ENCODE measurements around the gene AGAP1. TPM values are rescaled to one million over a fixed set of nuclear protein-coding genes. Genes with fewer than 3 reads are reported as not detected.
A peak's percentile ranks its signal among the peaks of the same experiment; 100 is the strongest.

Gene AGAP1
- total RNA-seq, 1 donor from 2014 or later, result 10.5 TPM

DNA sequence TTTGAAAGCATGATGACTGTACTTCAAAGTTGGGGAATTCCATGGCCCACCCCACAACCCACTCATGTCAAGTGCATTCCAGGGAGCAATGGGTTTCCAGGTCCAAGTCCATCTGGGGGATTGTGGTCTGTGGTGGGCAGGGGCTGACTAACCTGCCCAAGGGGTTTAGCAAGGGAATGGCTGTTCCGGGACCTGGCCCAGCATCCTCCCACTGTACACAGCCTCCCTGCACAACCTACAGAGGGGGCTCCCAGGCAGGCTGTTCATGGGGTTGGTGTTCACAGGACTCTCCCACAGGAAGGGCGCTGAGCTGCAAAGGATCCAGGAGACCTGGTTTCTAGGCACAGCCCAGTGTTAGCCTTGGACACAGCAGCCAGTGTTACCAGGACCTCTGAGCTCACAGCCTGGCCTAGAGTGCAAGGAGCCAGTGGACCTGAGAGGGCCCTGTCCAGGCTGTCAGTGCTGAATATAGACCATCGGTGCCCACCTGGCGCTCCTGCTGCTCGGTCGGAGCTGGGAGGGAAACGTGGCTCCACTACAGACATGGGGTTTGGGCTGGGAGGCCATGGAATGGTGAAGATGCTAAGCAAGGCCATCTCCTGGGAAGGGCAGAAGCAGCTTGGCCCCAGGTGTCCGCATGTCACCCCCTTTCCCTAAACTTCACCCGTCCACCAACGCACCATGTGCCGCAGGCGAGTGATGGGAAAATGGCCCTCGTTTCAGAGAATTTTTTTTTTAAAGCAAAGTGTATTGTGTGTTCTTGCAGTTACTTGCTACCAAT lies 357.1 kb downstream of the AGAP1 start:
- ATAC-seq, result no peak
- DNase-seq (ENCODE audit: low spot score), result no peak

DNA sequence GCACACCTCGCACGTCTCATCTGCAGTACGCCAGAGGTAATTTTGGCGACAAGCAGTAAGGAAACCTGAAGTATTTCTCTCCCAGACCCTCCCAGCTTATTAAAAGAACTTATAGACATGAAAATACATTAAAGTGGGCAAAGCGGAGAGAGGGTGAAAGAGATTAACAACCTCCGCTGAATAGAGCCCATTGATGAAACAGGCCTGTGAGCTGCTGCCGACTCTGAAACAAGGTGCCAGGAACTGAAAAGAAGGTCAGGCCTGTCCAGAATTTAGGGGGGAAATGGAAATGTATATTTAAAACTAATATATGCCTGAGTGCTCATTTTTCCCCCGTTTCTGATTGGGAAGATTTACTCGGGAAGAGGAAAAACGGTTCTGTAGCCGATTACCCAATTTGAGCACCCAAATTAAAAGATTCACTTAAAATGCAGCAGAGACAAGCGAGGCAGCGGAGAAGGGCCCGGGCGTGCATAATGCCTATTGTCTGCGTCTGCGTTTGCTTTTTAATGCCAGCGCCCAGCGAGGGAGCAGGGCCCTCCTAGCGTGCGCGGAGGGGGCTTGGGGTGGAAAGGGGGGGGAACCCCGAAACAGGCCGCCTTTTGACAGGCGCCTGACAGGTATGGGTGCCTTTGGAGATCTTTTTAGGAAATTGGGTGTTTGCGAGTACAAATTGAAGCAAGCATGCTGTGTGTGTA lies 358.1 kb downstream of the AGAP1 start:
- DNase-seq (ENCODE audit: low spot score) (peak; percentile 12), ATAC-seq (no peak)

DNA sequence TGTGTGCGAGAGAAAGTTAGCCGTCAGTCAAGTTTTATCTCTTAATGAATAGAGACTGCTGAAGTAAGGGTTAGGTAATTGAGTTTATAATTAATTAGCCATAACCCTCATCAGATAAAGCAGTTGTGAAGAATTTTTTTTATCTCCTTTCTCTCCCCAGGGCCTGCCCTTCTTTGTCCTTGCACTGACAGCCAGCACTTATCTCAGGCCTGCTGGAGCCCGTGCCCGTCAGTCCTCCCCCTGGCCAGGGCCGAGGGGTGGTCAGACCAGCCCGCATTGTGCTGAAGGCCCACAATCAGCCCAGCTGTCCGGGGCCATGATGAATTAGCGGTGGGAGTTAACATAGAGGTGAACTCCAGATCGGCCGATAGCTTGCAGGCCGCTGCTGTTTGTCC lies 358.7 kb downstream of the AGAP1 start:
- DNase-seq (ENCODE audit: low spot score), result peak; percentile 31
- no peak for ATAC-seq

DNA sequence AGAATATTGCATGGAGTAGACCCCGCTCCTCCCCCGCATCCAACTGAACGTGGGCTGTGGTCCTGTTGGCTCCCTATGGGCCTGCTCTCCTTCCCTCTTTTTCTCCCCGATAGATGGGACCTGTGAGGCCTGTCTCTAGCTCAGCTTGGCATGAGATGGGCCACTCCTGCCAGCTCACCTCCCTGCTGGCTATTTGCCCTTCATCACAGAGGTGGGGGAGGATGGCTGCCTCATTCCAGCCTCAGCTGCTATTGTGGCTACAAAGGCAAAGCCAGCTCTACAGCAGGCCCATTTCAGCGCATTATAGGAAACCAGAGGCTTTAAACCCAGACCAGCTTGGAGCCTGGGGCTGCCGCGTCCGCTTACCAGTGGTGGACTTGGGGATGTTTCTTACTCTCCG lies 360.4 kb downstream of the AGAP1 start:
- peak; percentile 39 for DNase-seq (ENCODE audit: low spot score)
- ATAC-seq, result peak; percentile 59

DNA sequence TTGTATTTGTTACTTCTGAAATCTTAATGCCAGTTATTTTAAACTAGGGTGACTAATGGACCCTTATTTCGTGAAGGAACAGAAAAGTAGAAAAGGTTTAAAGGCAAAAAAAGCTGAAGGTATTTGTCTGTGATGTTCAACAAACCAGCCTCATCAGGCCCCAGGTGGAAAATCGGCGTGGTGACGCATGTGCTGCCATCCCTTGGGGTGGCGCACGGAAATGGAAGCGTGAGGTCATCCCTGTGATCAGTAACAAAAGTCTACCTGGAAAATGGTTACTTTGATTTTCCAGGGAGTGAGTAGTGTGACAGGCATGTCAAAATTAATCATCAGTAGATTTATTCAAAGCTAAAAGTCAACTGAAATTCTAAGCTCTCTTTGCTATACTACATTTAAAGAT lies 361.2 kb downstream of the AGAP1 start:
- ATAC-seq (no peak), DNase-seq (ENCODE audit: low spot score) (no peak)

DNA sequence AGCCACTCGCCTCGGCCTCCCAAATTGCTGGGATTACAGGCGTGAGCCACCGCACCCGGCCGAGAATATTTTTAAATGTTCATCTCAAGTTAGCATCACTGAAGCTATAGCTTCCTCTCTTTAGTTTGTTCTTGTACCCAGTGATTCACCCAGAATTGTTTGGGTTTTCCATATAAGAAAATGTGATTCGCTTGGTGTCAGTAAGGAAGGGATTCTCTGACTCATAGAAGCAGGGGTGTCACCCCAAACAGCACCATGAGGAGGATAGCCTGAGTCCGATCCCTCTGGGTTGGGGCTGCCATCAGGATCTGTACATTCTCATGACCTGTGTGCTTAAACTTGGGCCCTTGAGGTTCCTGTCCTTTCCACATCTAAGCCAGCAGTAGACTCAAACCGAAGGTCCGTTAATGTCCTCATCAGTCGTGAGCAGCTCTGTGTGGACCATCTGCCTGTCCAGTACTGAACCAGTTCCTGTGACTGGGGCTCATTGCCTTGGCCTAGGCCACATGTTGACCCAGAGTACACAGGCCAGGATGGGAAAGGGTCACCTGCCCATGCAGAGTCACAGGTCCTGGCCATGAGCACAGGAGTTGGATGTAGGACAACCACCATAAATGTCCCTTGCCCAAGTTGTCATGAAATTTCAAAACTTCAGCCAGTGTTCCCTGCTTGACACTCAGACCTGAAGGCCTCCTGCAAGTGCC lies 362.5 kb downstream of the AGAP1 start:
- no peak for ATAC-seq
- no peak for DNase-seq (ENCODE audit: low spot score)

DNA sequence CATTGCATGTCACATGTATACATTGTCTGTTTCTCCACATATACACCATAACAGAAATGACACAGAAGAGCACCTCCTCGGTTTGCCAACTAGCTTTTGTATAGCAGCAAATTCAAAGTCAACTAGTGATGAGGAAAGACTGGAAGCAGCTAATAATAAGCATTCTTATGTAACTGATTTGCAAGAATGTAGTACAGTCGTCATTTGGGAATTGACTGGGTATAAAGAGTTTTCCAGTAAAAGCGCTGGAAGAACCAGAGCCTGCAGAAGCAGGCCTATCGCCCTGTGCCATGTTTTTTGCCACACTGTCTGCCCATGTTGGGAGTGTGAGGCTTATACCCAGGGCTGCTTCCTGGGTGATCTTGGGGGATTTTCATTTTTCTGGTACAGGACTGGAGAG lies 363.8 kb downstream of the AGAP1 start:
- ATAC-seq, result no peak
- DNase-seq (ENCODE audit: low spot score), result no peak

DNA sequence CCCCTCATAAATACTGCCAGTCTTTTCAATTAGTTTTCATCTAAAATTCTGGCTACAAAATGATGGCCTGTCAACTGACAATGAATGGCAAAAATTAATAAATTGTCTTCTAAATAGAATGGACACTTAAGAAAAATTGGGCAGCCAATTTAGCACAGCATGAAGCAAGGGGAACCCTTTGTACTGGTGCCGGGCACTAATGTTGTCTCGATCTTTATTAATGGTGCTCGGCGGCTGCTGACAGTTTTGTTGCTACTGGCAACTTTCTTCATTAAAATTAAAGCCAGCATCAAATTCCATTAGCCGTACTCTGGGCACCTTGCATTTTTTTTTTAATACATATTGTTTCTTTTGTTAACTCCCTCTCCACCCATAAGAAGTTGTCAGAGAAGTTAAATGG lies 365.0 kb downstream of the AGAP1 start:
- DNase-seq (ENCODE audit: low spot score) (no peak), ATAC-seq (no peak)

DNA sequence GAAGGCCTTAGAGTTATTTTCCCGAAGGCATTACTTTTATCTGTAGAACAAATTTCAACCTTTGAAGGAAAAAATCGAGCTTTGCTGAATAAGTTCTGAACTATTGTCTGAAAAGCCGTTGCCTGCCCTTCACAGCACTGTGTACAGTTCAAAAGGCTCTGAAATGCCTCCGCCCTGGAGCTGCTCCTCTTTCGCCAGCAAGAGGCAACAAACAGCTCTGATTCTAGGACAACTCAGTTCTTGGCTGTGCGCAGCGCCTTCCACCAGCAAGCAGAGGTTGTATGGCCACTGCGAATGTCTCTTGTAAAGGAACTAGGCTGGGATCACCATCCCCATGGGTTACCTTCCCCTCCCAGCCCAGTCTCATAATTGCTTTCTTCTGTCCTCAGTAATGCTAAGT lies 365.8 kb downstream of the AGAP1 start:
- DNase-seq (ENCODE audit: low spot score) (no peak), ATAC-seq (no peak)

DNA sequence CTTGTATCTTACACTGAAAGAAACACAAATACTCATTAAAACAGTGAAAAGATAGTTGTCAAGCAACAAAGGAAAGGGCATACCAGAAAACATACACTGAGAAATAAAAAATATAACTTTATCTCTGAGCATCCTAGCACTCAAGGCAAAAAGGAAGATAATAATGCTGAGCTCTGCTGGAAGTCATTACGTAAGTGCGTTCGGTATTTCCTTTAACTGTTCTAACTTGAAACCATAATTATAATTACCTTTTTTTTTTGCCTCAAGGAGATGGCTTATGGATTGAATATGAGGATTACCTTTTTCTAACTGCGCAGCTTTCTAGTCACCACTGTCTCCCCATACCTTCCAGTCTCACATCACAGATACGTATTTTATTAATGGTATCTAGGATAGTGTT lies 366.3 kb downstream of the AGAP1 start:
- ATAC-seq (no peak), DNase-seq (ENCODE audit: low spot score) (no peak)

DNA sequence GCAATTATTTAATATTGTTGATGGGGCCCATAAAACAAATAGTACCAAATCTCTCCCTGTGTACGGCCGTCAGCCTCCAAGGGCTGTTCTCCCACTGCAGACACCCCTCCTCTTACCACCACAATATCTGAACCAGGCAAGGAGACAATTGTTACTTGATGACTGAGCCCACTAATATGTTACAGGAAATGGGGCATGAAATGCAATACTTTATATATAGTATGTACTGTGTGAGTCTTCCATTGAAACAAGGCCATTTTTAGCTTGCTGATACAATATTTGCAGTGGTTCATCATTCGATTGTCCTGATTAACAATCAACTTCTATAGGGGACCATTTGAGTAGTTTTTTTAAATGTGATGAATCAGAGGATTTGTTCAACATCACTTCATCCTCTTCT lies 367.0 kb downstream of the AGAP1 start:
- ATAC-seq (no peak), DNase-seq (ENCODE audit: low spot score) (no peak)

DNA sequence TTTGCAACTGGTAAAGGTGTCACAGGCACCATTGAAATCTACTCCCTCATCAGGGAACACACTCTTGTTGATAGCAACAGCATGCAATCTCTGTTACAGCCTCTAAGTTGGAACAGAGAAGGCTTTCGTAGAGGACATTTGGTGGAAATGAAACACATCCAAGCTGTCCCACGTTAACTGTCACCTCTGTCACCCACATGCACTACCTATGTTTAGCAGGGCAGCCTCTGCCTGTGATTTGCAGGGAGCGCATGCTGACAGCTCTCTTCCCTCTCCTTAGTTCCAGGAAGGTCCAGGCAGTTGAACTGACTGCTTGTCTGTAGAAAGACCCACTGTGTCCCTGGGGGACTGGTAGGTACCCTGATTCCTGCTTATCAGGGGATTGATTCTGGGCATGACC lies 367.5 kb downstream of the AGAP1 start:
- ATAC-seq (no peak), DNase-seq (ENCODE audit: low spot score) (peak; percentile 10)

DNA sequence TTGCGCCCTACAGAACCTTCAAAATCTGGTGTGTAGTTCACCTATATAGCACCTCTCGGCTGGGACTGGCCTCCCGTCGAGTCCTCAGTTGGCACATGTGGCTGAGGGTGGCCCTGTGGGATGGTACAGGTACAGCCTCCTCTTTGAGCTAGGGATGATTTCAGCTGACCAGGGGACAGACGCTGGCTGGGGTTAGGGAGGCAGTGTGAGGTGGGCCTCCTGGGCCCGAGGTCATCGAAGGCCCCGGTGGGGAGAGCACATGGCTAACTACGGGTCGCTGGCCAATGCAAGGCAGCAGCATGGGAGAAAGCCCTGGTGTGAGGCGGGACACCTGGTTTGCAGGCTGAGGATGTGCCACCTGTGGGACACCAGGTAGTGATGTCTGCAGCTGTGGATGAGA lies 369.6 kb downstream of the AGAP1 start:
- ATAC-seq (no peak), DNase-seq (ENCODE audit: low spot score) (no peak)

DNA sequence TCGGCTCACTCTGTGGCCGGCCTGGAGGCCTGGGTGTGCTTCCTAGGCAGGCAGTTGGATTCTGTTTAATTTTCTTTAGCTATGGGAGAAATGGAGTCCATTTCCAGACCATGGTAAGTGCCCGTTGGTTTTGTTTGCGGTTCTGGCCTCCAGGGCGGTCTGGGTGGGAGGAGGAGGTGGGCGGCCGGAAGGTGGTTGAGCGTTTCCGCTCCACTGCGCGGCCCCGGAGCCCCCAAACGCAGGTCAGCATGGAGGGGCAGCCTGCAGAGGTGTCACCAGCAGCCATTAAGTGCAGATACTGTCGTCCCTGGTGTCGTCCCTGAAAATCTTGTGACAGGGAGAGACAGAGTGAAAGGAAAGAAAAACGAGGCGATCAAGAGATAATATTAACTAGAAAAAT lies 370.5 kb downstream of the AGAP1 start:
- DNase-seq (ENCODE audit: low spot score), result no peak

DNA sequence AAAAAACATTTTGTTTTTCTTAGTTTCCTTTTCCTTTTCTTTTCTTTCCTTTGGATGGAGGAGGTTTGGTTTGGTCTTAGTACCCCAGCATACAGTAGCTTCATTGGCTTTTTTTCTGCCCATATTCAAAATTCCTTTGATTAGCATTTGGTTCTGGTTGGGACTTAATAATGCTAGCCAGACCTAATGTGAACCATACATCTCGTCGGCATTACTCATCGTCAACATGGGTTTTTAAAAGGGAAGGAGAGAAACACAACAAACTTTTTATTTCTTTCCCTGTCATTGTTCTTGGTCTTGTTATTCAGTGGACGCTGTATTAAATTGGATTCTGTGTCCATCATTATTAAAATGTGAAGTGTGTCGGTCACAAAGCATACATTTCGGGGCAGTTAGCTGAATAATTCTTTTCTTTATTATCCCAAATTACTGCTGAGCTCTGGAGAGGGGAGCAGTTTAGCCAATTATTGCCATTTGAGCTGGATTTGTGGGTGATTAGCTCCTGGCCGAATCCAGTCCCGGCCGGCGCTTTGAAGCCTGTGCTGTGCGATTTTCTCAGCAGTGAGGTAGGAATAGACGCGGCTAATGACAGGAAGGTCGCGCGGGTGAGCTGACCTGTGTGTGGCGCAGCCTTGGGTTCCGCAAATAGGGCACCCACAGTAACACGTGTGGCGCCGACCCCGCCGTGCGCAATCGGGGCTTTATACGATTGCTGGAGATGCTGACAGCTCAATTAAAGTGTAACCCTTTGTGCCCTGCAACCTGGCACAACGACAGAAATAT lies 371.1 kb downstream of the AGAP1 start:
- no peak for DNase-seq (ENCODE audit: low spot score)
- no peak for ATAC-seq

More for the DNA sequence above, 370.5 kb downstream of the AGAP1 start:
- no peak for ATAC-seq

DNA sequence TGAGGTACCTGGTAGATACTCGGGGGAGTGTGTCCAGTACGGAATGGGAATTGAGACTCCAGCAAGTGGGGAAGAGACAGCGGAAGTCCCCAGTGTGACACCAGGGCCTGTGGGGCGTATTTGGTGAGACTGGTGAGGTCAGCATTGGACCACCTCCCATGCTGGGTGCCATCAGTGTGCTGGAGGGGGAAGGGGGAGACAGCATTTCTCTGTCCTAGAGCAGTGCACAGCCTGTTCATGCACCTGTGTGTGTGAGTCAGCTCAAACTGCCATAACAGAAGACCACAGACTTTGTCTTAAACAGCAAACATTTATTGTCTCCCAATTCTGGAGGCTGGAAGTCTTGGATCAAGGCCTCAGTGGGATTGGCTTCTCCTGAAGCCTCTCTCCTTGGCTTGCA lies 372.5 kb downstream of the AGAP1 start:
- no peak for ATAC-seq
- no peak for DNase-seq (ENCODE audit: low spot score)

DNA sequence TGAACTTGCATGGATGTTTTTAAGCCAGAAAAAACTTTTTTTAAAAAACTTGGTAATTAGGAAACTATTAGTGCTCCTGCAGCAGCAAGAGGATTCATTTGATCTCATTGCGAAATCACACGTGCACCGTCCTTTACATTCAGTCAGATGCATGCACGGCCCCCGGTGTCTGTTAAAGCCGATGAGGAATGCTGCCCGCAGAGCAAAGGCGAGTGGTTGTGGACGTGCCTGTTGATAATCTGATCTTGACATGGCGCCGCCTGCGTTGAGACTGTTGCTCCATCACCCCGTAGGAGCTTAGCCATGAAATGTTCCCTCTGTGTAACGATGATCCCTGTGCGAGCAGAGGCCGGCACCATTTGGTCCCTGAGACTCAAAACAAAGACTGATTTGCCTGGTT lies 374.4 kb downstream of the AGAP1 start:
- ATAC-seq, result no peak

DNA sequence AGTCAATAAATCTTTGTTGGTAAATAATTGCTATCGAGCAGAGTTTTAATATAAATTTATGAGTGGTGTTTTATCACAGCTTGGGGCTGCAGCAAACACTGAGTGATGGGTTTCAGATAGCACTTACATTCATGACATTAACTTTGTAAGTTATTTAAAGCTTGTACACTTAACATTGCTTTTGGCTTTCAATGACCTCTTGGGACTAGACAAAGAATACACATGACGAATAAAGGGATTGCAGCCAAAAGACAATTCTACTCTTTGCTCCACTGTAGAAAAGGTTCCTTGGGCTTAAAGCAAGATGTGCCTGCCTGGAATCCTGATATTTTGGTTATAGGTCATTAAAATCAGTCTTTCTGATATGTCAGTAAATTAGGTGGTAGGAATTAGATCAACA lies 374.8 kb downstream of the AGAP1 start:
- ATAC-seq (no peak), DNase-seq (ENCODE audit: low spot score) (no peak)

More for the DNA sequence above, 374.4 kb downstream of the AGAP1 start:
- DNase-seq (ENCODE audit: low spot score), result no peak

DNA sequence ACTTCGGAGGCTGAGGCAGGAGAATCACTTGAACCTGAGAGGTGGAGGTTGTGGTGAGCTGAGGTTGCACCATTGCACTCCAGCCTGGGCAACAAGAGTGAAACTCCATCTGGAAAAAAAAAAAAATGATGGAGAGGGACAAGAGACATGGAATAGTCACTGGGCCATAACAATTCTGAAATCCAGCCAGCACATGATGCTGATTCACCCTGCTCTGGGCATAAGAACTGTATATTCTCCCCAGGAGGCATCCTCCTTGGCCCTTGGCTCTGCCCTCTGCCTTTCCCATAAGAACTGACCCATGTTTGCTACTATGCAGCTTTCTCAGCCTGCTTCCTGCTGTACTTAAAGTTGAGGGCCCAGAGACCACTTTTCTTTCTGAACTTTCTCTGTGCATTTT lies 376.7 kb downstream of the AGAP1 start:
- DNase-seq (ENCODE audit: low spot score), result no peak
- no peak for ATAC-seq

DNA sequence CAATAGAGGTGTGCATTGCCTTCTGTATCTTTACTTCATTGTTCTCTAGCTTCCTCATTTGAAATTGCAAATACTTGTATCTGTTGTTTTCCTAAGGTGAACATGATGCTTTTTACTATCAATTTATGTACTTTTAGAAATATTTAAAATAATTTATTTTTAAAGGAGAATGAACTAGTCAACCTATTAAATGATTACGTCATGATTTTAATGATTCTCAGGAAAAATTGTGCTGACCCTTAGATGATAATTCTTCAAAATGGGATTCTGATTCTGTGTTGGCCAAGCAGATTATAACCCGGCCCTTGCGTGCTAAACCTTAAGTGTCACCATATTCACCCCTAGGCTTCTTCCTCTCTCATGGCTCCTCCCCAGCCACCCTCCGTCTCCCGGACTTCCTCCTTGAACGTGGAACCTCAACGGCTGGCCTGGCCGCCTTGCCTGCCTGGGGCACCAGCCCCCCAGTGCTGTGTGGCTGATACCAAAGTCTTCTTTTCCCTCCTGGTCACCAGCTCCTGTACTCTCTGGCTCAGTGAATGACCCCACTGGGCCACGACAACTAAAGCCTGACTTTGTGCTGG lies 382.3 kb downstream of the AGAP1 start:
- no peak for ATAC-seq
- no peak for DNase-seq (ENCODE audit: low spot score)

DNA sequence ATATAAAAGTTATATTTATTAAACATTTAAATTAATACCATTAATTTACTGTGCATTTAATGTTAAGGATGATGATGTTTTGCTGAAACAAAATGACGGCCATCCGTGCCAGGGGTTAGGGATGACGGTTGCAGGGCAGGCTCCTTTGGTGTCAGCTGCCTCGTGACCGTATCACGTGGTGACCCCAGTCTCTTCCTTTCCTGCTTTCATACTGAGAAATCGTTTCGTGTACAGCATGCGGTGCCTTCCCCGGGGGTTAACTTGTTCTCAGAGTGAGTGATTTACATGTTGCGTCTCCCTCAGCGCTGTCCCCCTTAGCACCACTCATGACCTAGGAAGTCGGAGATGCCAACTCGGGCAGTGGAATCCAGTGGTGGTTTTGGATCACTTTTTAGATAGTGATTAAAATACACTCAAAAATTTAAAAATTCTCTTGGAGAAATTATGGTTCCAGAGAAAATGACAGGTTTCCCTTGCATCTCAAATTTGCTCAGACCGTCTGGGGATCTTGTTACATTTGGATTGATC lies 383.5 kb downstream of the AGAP1 start:
- ATAC-seq (no peak), DNase-seq (ENCODE audit: low spot score) (no peak)

Measured in left lobe of liver (tissue), 2 donors.